ENCODE measurements around the gene C1orf216.
"Not testable (repeated sequence)": the region's sequence is repeated elsewhere in the genome, so short reads cannot be mapped to it uniquely, and the experiment has no call there.

The C1orf216 gene

DNA sequence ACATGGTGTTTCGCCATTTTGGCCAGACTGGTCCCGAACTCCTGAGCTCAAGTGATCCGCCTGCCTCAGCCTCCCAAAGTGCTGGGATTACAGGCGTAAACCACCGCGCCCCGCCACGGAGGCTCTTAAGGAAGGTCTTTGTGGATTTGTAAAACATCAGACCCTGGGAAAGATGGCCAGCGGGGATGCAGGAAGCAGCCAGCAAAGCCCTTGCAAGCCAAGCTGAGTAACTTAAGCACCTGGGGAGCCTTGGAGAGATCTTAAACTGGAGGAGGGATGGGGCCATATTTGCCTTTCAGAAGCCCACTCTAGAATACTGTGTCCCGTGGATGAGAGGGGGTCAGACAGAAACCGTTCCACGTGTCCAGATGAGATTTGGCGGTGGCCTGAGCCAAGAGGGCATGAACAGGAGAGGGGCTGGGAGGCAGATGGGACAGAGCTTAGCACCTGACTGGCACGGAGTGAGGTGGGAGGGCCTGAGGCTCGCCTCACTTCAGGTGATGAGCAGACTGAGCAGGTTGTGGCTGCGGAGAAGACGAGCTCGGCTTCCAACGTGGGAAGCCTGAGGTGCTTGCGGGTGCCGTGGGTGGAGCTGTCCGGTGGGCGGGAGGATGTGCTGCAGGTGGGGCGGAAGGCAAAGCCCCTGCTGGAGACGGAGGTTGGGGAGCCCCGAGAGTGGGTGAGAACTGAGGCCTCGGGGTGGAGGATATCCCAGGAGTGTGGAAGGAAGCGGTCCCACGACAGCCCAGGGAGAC, 11.7 kb downstream of the C1orf216 start:
- peak; percentile 13 for DNase-seq

- no peak for DNase-seq
Measured at GRCh38 chr1:35702508-35702907, 16.2 kb downstream of the C1orf216 start.

DNA sequence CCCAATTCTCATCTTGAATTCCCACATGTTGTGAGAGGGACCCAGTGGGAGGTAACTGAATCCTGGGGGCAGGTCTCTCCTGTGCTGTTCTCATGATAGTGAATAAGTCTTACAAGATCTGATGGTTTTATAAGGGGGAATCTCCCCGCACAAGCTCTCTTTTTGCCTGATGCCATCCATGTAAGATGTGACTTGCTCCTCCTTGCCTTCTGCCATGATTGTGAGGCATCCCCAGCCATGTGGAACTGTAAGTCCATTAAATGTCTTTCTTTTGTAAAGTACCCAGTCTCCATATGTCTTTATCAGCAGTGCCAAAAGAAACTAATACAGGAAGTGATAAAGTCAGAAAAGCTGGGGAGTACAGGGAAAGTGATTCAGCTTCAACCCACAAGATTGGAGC, 19.5 kb downstream of the C1orf216 start:
- not testable (repeated sequence) for DNase-seq

DNA sequence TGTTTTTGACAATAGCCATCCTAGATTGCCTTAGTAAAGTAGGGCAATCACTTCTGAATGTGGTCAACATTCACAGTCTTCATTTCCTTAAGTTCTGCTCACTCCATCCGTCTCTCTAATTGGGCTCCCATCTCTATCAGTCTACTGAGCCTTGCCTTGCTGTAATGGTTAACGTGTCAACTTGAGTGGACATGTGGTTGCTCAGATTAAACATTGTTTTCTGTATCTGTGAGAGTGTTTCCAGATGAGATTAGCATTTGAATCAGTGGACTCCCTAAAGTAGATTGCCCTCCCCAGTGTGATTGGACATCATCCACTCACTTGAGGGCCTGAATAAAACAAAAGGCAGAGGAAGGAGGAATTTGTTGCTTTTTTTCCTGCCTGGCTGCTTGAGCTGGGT, 26.4 kb downstream of the C1orf216 start:
- DNase-seq: no peak

DNA sequence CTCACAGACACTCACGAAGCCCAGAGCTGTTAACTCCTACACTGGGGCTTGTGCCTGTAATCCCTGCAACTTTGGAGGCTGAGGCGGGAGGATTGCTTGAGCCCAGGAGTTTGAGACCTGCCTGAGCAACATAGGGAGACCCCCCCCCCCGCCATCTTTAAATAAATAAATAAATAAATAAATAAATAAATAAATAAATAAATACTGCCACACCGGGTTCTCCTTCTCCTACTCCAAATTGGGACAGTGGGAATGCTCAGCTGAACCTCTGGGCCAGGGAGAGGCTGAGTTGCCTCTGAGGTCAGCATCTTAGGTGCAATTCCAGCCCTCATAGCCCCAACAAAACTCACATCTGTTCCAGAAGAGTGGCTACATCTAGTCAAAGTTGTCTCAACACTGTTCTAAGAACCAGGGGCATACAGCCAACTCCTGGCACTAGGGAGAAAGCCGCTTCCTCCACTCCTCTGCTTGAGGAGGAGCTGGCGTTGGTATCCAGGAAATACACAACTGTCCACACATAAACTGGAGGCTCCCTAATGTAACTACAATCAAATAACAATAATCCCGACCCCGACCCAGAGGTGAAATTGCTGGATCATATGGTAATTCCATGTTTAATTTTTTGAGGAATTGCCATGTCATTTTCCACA, 27.0 kb downstream of the C1orf216 start:
- DNase-seq: no peak

DNA sequence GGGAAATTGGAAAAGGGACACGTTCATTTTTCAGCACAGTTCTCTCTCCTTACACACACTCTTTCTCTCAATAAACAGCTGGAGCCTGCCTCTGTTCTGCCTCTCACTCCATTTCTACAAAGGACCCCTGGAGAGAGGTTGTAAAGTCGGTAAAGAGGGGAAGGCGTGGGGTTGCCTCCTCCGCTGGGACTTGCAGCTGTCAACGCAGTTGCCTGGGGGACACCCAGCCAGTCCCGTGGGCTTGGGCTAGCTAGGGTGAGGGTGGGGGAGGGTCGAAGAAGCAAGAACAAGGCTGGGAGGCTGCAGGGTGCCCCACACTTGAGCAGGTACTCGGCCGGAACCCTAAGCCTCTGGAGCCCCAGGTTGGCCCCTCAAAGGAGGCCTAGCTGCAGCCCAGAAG, 27.6 kb downstream of the C1orf216 start:
- no peak for DNase-seq

GRCh38 chr1:35690103-35690502, 28.6 kb downstream of the C1orf216 start:
- not testable (repeated sequence) for DNase-seq

- DNase-seq: no peak
Measured at GRCh38 chr1:35688161-35688560, 30.5 kb downstream of the C1orf216 start.

GRCh38 chr1:35683012-35683411, 35.7 kb downstream of the C1orf216 start:
- DNase-seq: no peak

DNA sequence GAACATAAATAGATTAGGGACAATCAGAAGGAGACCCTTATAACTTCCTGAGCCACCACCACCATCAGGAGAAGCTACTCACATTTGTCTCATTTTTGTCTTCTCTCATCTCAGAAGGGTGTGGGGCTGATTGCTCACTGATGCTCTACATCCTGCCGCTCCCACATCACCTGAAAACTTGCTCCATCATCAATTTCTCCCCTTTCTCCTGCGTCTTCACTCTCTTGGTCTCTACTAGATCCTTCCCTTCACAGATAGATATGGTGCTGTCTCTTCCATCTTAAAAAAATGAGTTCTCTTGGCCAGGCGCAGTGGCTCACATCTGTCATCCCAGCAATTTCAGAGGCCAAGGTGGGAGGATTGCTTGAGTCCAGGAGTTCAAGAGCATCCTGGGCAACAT, 38.4 kb downstream of the C1orf216 start:
- no peak for DNase-seq

- DNase-seq: no peak
Measured at GRCh38 chr1:35675773-35676172, 42.9 kb downstream of the C1orf216 start.

GRCh38 chr1:35674111-35674510, 44.6 kb downstream of the C1orf216 start:
- no peak for DNase-seq

- no peak for DNase-seq
Measured at GRCh38 chr1:35672116-35672515, 46.6 kb downstream of the C1orf216 start.

DNA sequence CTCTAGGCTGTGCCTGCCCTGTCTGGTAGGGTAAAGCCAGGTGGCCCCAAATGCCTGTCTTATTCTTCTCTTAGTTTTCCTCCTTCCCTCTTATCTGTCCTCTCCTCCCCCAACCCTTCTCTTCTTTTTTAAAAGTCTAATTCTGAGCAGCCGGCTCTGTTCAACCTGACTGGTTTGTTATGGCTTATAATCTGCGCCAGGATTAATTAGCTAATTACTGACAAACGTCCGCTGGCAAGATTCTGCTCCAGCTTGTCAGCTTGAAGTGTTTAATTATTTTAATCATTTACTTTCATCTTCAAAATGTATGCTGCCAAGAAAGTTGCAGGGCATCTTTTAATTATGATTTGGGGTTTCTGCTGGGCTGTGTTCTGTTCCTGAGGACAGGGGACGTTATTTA, 50.2 kb downstream of the C1orf216 start:
- no peak for DNase-seq

DNA sequence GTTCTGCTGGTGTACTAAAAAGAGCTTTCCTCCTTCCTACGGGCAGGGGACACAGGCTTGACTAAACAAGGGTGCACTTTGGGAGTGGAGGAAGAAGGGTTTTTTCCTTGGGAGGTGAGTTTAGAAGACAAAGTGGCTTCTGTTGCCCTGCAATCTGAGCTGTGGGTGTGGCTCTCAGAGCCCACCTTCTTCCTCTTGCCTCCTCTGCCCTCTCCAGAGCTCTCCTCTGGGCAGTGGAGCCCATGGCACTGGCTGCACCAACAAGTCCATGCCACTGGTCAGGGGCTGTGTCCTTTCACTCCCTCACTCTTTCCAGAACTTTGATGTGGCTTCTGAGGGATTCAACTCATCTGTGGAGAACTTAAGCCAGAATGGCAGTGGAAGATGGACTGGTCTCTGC, 51.8 kb downstream of the C1orf216 start:
- no peak for DNase-seq

DNA sequence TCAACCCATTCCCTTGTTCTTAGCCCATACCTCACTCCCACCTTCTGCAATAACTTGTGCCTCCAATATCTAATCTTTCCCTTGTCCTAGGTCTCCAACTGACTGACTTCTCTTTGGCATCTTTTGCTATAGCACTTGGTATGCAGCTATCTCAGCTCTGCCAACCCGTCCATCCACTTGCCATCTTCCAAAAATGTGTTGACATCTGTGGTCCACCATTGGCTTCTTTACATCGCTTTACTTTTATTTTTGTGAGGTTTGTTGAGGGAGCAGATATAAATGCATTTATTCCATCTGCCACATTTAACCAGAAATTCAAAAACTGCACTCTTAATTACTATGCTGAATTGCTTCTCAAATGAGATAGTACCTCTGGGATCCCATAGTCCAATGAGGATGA, 52.5 kb downstream of the C1orf216 start:
- DNase-seq: no peak
